DND-41 (cell line): Measurements from ENCODE around the gene FAAP100.

ENCODE experiments used
- EZH2 ChIP-seq: IDR thresholded peaks from 3 replicates; pipeline ENCODE4 v1.6.1; 2012; ENCODE audit warnings: borderline replicate concordance, low read depth, mild to moderate bottlenecking, moderate library complexity, low read length, inconsistent platforms; ENCODE audit not compliant: severe bottlenecking
- TF ChIP-seq, protein P1 (sequence below): IDR thresholded peaks from 2 replicates; pipeline ENCODE4 v1.5.1; 2012; ENCODE audit warnings: borderline replicate concordance, low read length, moderate library complexity, mild to moderate bottlenecking; ENCODE audit not compliant: poor library complexity, severe bottlenecking; ENCODE audit errors: extremely low read depth

DNA sequence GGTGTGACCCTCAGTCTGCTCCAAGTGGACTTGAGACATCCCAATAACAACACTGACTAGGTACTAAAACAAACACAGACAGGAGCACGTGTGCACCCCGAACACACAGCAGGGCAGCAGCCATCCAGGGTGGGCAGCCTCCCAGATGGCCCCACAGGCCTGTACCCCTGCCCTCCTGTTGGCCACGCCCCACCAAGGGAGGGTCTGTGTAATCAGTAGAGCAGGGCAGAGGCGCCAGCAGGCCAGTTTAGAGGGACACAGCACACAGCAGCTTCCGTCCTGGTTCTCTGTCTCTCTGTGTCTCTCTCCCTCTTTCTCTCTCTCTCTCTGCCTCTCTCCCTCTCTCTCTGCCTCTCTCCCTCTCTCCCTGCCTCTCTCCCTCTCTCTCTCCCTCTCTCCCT, 61.0 kb downstream of the FAAP100 start:
- TF ChIP-seq, protein P1, sequence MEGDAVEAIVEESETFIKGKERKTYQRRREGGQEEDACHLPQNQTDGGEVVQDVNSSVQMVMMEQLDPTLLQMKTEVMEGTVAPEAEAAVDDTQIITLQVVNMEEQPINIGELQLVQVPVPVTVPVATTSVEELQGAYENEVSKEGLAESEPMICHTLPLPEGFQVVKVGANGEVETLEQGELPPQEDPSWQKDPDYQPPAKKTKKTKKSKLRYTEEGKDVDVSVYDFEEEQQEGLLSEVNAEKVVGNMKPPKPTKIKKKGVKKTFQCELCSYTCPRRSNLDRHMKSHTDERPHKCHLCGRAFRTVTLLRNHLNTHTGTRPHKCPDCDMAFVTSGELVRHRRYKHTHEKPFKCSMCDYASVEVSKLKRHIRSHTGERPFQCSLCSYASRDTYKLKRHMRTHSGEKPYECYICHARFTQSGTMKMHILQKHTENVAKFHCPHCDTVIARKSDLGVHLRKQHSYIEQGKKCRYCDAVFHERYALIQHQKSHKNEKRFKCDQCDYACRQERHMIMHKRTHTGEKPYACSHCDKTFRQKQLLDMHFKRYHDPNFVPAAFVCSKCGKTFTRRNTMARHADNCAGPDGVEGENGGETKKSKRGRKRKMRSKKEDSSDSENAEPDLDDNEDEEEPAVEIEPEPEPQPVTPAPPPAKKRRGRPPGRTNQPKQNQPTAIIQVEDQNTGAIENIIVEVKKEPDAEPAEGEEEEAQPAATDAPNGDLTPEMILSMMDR: no peak
- TF ChIP-seq EZH2: no peak
